Kidney (tissue), 14 donors: ENCODE results near the gene TRIP13. TPM values are rescaled to one million over a fixed set of nuclear protein-coding genes. Genes with fewer than 3 reads are reported as not detected.
A peak's percentile ranks its signal among the peaks of the same experiment; 100 is the strongest.

Experiments used
- DNase-seq, 5 donors: peaks; one replicate each; pipeline ENCODE4 v3.0.0-alpha.2; 2013 to 2020
- FAIRE-seq: peaks from 2 replicates; lab custom pipeline; 2012; peaks lifted over from hg19 to GRCh38; lab: Jason Lieb, UNC
- H3K27ac ChIP-seq, 2 donors: one replicate each; pipeline ENCODE4 v1.7.0; 2013; ENCODE audit warnings: low read depth in 2 of 2, low read length in 2 of 2, inconsistent platforms in 1 of 2
- H3K27me3 ChIP-seq: one replicate; pipeline ENCODE4 v1.7.1; 2013; ENCODE audit warnings: low read length, inconsistent platforms; ENCODE audit not compliant: control insufficient read depth, insufficient read depth
- H3K36me3 ChIP-seq, 3 donors: one replicate each; pipeline versions ENCODE4 v1.7.0 to v1.7.1; 2013; ENCODE audit warnings: low read length in 3 of 3, control low read depth in 1 of 3, inconsistent platforms in 1 of 3; ENCODE audit not compliant: insufficient read depth in 3 of 3, control insufficient read depth in 2 of 3
- H3K4me1 ChIP-seq, 3 donors: one replicate each; pipeline versions ENCODE4 v1.7.0 to v1.7.1; 2013; ENCODE audit warnings: low read length in 3 of 3, inconsistent platforms in 1 of 3, low read depth in 1 of 3; ENCODE audit not compliant: control insufficient read depth in 2 of 3, insufficient read depth in 2 of 3
- H3K4me3 ChIP-seq, 3 donors: one replicate each; pipeline versions ENCODE4 v1.7.0 to v1.8.1; 2013; ENCODE audit warnings: low read length in 3 of 3, control low read depth in 1 of 3, inconsistent platforms in 1 of 3
- H3K9ac ChIP-seq, 3 donors: one replicate each; pipeline versions ENCODE4 v1.7.0 to v1.7.1; 2013; ENCODE audit warnings: low read length in 3 of 3, control low read depth in 1 of 3, inconsistent platforms in 1 of 3
- H3K9me3 ChIP-seq, 3 donors: one replicate each; pipeline versions ENCODE4 v1.7.0 to v1.7.1; 2013; ENCODE audit warnings: low read length in 3 of 3, control low read depth in 1 of 3, inconsistent platforms in 1 of 3; ENCODE audit not compliant: control insufficient read depth in 2 of 3, insufficient read depth in 1 of 3
- CTCF ChIP-seq: IDR thresholded peaks from 3 replicates; pipeline ENCODE4 v1.5.1; 2012; ENCODE audit warnings: mild to moderate bottlenecking, moderate library complexity, borderline replicate concordance; ENCODE audit not compliant: insufficient read depth; ENCODE audit errors: extremely low read depth
- intact Hi-C: fragments of 100-400 bp; cut with DNase I; formaldehyde crosslinking; loops from one replicate; pipeline ENCODE4 v1.11.1; 2022
- polyA plus RNA-seq: library from polyadenylated mRNA; stranded (reverse); fragments of 350-450 nt; fragmentation: Illumina TruSeq; extraction: RNeasy Lipid Tissue Mini Kit (QIAGEN cat#74804); gene quantifications from one replicate; pipeline ENCODE4 v1.2.3, GENCODE V29; 2014; ENCODE audit warnings: low read depth, low replicate concordance; ENCODE audit not compliant: insufficient read depth
- total RNA-seq: library from RNA; stranded (reverse); fragmentation: NEBNext Ultra II Directional; extraction: Animal tissue kit (Norgen Biotek cat#: 25700); gene quantifications from one replicate; pipeline ENCODE4 v1.2.1, GENCODE V29; 2021
- donor health status: control.
- donor health status: control.
- donor health status: control.
- donor health status: control.
- donor health status: control.
- donor health status: DM: yes; HTN: yes; CAD: no.
- donor health status: Normal renal cell carcinoma (clear cell type).

Gene TRIP13
- total and polyA plus RNA-seq, 2 donors from 2014 or later: 0.86 to 1.6 TPM

- TF ChIP-seq CTCF: no peak
- FAIRE-seq (no peak), DNase-seq (peak in 1 of 5 donors; percentile 61)
- H3K9ac ChIP-seq: no peak overlapping the region
- intact Hi-C loops: no loop called here
- H3K36me3 ChIP-seq: no peaks in the 10 kb centered on the region
- no peak overlapping the region for H3K4me3 ChIP-seq
- no peaks in the 10 kb centered on the region for H3K4me1 ChIP-seq
- no peak overlapping the region for H3K27ac ChIP-seq
- H3K9me3 ChIP-seq: no peaks in the 10 kb centered on the region
- H3K27me3 ChIP-seq: no peaks in the 10 kb centered on the region
These were observed 35.9 kb upstream of the TRIP13 start for GRCh38 chr5:856531-857425.

- FAIRE-seq (no peak), DNase-seq (peak in 1 of 5 donors; percentile 53)
- no peak overlapping the region for H3K9ac ChIP-seq
- no peaks in the 10 kb centered on the region for H3K27me3 ChIP-seq
- intact Hi-C loops: no loop called here
- no peak for TF ChIP-seq CTCF
- H3K27ac ChIP-seq: no peak overlapping the region
- H3K4me1 ChIP-seq: peaks cover 0 to 2% (median 0%) of the 10 kb centered on the region in 3 donors
- peaks cover 0 to 6% (median under 1%) of the 10 kb centered on the region in 3 donors for H3K36me3 ChIP-seq
- no peaks in the 10 kb centered on the region for H3K9me3 ChIP-seq
- H3K4me3 ChIP-seq: no peak overlapping the region
These were observed 34.0 kb upstream of the TRIP13 start for GRCh38 chr5:858726-859125.

GRCh38 chr5:859391-859790 lies 33.3 kb upstream of the TRIP13 start:
- Histone ChIP-seq H3K27ac (no peak overlapping the region), H3K27me3 (no peaks in the 10 kb centered on the region), H3K9me3 (no peaks in the 10 kb centered on the region), H3K4me1 (peaks cover 0 to 2% (median 0%) of the 10 kb centered on the region in 3 donors), H3K4me3 (no peak overlapping the region), H3K36me3 (peaks cover 0 to 12% (median 4%) of the 10 kb centered on the region in 3 donors), H3K9ac (no peak overlapping the region)
- intact Hi-C loops: no loop called here
- no peak for FAIRE-seq
- TF ChIP-seq CTCF: no peak
- peak in 4 of 5 donors; percentile 33 to 77 (median 55) for DNase-seq
